ENCODE results near the gene SMAD9. TPM values are rescaled to one million over a fixed set of nuclear protein-coding genes. Genes with fewer than 3 reads are reported as not detected.

SMAD9 gene
- 0.34 and 1.1 TPM in 2 replicates for total RNA-seq

DNA sequence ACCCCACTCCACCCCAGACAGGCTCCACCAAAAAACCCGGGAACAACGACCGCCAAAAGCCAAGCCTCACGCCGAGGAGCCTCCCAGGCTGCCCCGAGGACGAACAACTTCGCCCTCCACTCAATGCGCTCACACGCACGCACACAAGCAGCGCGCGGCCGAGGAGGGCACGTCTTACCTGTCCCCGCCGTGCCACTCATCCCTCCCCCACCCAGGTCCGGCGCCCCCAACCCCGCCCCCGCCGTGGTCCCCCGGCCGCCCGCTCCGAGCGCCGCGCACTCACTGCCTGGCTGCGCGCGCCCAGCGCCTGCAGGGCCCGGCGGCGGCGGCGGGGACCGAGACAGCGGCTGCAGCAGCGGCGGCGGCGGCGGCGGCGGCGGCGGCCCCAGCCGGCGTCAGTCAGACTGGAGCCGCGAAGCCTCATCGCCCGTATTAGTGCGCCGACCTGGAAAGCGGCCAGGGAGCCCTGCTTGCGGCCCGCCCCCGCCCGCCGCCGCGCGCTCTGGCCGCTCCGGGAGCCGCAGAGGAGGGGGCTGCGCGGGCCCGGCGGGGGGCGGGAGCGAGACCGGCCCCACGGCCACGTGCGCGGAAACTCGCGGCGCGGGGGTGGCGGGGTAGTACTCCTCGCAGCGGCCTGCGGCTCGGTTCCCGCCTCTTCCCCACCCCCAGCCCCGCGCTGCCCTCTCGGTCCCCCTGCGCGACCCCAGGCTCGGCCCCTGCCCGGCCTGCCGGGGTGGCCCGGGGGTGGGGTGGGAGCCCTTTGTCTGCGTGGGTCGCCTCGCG is at the start of gene SMAD9:
TSS of gene SMAD9 (minus strand) at position 406 of the 783 bp plus-strand sequence. CDS start 40,549 bp downstream, outside the sequence.

GRCh38 chr13:36818804-36819738 is 101.0 kb downstream of the SMAD9 start, which contains the start of gene RFXAP:
Gene RFXAP, plus strand, starts transcription at chr13:36819222. Its CDS starts 136 bp downstream, at chr13:36819358.

Other genes starting within 250 kb of the SMAD9 start
- not detected in 2 replicates for gene SERTM1, start 246.2 kb downstream of the SMAD9 start, total RNA-seq
- gene RFXAP, start 101.0 kb downstream of the SMAD9 start, total RNA-seq, result 1.4 and 2.6 TPM in 2 replicates
- gene ALG5, start 79.1 kb upstream of the SMAD9 start, total RNA-seq, result 34.7 and 60.8 TPM in 2 replicates
- 39.0 and 64.9 TPM in 2 replicates for gene EXOSC8, start 80.5 kb upstream of the SMAD9 start, total RNA-seq
- gene SUPT20H, start 139.4 kb upstream of the SMAD9 start, total RNA-seq, result 34.2 and 54.0 TPM in 2 replicates
- not detected in 2 replicates for gene CSNK1A1L, start 185.4 kb upstream of the SMAD9 start, total RNA-seq